Measurements from ENCODE around the gene INPP5A. TPM values are rescaled to one million over a fixed set of nuclear protein-coding genes. Genes with fewer than 3 reads are reported as not detected.

INPP5A gene
- total and polyA plus RNA-seq, 2 donors (not counting 1 experiment from before 2014, with no cell fraction given), result 9.3 to 87.8 TPM

DNA sequence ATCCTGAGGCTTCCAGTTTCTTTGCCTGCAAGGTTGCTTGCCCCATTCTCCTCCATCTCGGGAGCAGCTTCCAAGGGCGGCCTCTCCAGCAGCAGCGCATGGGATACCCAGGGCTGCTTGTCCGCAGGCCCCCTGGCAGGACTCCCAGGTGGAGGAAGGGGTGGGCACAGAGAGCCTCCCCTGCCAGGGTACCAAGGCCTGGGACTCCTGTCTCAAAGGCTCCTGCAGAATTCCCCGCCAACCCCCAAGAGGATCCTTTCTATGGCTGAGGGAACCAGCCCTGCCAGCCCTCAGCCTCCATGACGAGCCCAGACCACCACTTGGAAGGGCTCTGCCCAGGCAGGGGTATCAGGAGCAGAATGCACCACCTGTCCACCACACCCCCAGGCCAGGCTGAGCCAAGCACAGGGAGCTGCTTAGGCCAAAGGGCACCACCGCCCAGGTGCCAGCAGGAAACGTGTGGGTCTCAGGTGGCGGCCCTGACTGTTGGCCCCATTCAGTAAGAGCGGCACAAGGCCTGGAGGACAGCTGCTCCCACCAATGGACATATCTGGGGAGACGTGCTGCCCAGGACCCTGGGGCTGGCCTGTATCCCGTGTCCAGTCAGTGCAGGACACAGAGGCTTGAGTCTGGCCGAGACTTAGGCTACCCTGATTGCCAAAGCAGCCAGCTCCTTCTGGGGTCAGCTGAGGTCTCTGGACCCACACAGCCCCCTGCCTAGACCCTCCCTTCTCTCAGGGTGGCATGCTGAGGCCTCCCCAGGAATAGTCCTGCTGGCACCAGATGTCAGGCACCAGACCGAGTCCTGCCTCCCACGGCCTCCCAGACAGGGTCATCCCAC is 33.8 kb upstream of the INPP5A start:
- Mint-ChIP-seq H3K9me3 (ENCODE audit: insufficient read depth) (no peaks in the 10 kb centered on the region), H3K4me3 (no peak overlapping the region), H3K27me3 (peaks cover 4% of the 10 kb centered on the region), H3K27ac (no peak overlapping the region), H3K4me1 (no peaks in the 10 kb centered on the region)
- intact Hi-C loops (cut with micrococcal nuclease), result no loop called here
- no peaks in the 10 kb centered on the region for H4K20me1 ChIP-seq (ENCODE audit: control insufficient read depth, insufficient read depth, low read length, poor library complexity, severe bottlenecking)
- H2AFZ ChIP-seq (ENCODE audit: insufficient read depth, low read depth, low read length, poor library complexity, severe bottlenecking), result no peak overlapping the region
- no peaks in the 10 kb centered on the region for H3K36me3 ChIP-seq (replicated peaks in 1 of 2; ENCODE audit: control extremely low read depth in 1 of 2, control insufficient read depth in 1 of 2, extremely low read depth in 1 of 2, insufficient read depth in 2 of 2, low read length in 1 of 2)
- H3K79me2 ChIP-seq (ENCODE audit: control insufficient read depth, insufficient read depth, low read length), result no peaks in the 10 kb centered on the region
- DNase-seq, result no peak
- H3K4me3 ChIP-seq (ENCODE audit: control extremely low read depth in 1 of 5, extremely low read depth in 1 of 5, insufficient read depth in 1 of 5, low read depth in 2 of 5, low read length in 4 of 5), result no peak overlapping the region
- H3K27ac ChIP-seq (ENCODE audit: low read length in 2 of 2), result no peak overlapping the region
- POLR2A ChIA-PET, result no interaction called here
- H3K4me2 ChIP-seq (replicated peaks; ENCODE audit: low read depth, low read length, poor library complexity, severe bottlenecking), result no peak overlapping the region
- H3K9ac ChIP-seq (ENCODE audit: low read length), result no peak overlapping the region
- no peaks in the 10 kb centered on the region for H3K9me3 ChIP-seq (ENCODE audit: control extremely low read depth in 1 of 3, control insufficient read depth in 2 of 3, insufficient read depth in 1 of 3, low read length in 2 of 3)
- TF ChIP-seq, protein P1, sequence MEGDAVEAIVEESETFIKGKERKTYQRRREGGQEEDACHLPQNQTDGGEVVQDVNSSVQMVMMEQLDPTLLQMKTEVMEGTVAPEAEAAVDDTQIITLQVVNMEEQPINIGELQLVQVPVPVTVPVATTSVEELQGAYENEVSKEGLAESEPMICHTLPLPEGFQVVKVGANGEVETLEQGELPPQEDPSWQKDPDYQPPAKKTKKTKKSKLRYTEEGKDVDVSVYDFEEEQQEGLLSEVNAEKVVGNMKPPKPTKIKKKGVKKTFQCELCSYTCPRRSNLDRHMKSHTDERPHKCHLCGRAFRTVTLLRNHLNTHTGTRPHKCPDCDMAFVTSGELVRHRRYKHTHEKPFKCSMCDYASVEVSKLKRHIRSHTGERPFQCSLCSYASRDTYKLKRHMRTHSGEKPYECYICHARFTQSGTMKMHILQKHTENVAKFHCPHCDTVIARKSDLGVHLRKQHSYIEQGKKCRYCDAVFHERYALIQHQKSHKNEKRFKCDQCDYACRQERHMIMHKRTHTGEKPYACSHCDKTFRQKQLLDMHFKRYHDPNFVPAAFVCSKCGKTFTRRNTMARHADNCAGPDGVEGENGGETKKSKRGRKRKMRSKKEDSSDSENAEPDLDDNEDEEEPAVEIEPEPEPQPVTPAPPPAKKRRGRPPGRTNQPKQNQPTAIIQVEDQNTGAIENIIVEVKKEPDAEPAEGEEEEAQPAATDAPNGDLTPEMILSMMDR (IDR thresholded peaks at IDR 0.05), result no peak
- TF ChIP-seq EZH2 (IDR thresholded peaks at IDR 0.05; ENCODE audit: borderline replicate concordance, insufficient read depth, low read depth, low read length, poor library complexity, severe bottlenecking), result no peak
- 86% methylated on average over 14 of the region's 15 CpGs for WGBS (ENCODE audit: insufficient coverage)
- peaks cover 0 to 4% (median 2%) of the 10 kb centered on the region in 4 experiments for H3K27me3 ChIP-seq (replicated peaks in 1 of 4; ENCODE audit: control extremely low read depth in 1 of 4, control insufficient read depth in 3 of 4, insufficient read depth in 4 of 4, low read length in 3 of 4)
- no peaks in the 10 kb centered on the region for H3K4me1 ChIP-seq (ENCODE audit: control insufficient read depth in 2 of 2, insufficient read depth in 2 of 2, low read length in 2 of 2)
- CTCF ChIA-PET, result no interaction called here
- no peak for ATAC-seq (ENCODE audit: low read depth)

DNA sequence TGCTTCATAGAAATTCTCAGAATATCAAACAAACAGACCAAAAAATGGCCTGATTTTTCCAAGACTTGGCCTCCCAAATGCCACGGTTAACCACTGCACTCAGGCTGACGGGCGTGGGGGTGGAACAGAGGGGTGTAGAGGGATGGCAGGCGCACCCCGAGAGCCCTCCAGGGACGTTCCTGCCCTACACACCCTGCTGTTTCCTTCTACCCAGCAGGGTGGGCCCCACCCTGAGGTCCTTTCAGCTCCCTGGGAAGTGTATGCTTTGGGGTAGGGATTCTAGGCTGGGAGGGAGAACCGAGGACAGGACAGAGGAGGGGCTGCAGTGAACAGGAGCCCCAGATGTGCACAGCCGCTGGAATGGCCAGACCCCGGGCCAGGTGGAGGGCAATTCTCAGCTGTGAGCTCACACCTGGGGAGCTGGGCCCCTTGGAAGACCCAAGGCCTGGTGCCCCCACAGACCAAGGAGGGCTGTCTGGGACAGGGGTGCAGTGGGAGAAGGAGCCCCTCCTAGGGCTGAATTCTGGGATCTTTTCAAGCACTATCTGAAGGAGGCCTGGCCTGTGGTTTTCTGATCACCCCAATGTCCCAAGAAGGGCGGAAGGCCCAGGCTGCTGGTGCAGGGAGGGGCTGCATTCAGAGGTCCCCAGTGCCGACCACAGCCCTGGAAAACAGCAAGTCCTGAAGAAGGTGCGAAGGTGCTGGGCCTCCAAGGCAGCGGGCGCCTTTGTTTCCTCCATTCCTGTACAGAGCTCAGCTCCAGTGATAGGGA is 32.9 kb upstream of the INPP5A start:
- Mint-ChIP-seq H3K27ac (no peak overlapping the region), H3K4me3 (no peak overlapping the region), H3K4me1 (no peaks in the 10 kb centered on the region), H3K27me3 (peaks cover 4% of the 10 kb centered on the region), H3K9me3 (ENCODE audit: insufficient read depth) (no peaks in the 10 kb centered on the region)
- Histone ChIP-seq H2AFZ (ENCODE audit: insufficient read depth, low read depth, low read length, poor library complexity, severe bottlenecking) (no peak overlapping the region), H3K36me3 (replicated peaks in 1 of 2; ENCODE audit: control extremely low read depth in 1 of 2, control insufficient read depth in 1 of 2, extremely low read depth in 1 of 2, insufficient read depth in 2 of 2, low read length in 1 of 2) (no peaks in the 10 kb centered on the region), H3K4me3 (ENCODE audit: control extremely low read depth in 1 of 5, extremely low read depth in 1 of 5, insufficient read depth in 1 of 5, low read depth in 2 of 5, low read length in 4 of 5) (no peak overlapping the region), H3K9ac (ENCODE audit: low read length) (no peak overlapping the region), H3K9me3 (ENCODE audit: control extremely low read depth in 1 of 3, control insufficient read depth in 2 of 3, insufficient read depth in 1 of 3, low read length in 2 of 3) (no peaks in the 10 kb centered on the region), H3K79me2 (ENCODE audit: control insufficient read depth, insufficient read depth, low read length) (no peaks in the 10 kb centered on the region), H3K4me1 (ENCODE audit: control insufficient read depth in 2 of 2, insufficient read depth in 2 of 2, low read length in 2 of 2) (no peaks in the 10 kb centered on the region), H3K4me2 (replicated peaks; ENCODE audit: low read depth, low read length, poor library complexity, severe bottlenecking) (no peak overlapping the region), H3K27me3 (replicated peaks in 1 of 4; ENCODE audit: control extremely low read depth in 1 of 4, control insufficient read depth in 3 of 4, insufficient read depth in 4 of 4, low read length in 3 of 4) (peaks cover 0 to 4% (median 2%) of the 10 kb centered on the region in 4 experiments), H4K20me1 (ENCODE audit: control insufficient read depth, insufficient read depth, low read length, poor library complexity, severe bottlenecking) (no peaks in the 10 kb centered on the region), H3K27ac (ENCODE audit: low read length in 2 of 2) (no peak overlapping the region)
- POLR2A ChIA-PET, result no interaction called here
- 94% methylated on average over 11 of the region's 14 CpGs for WGBS (ENCODE audit: insufficient coverage)
- no peak for TF ChIP-seq EZH2 (IDR thresholded peaks at IDR 0.05; ENCODE audit: borderline replicate concordance, insufficient read depth, low read depth, low read length, poor library complexity, severe bottlenecking)
- TF ChIP-seq, protein P1 (IDR thresholded peaks at IDR 0.05), result no peak
- ATAC-seq (ENCODE audit: low read depth) (no peak), DNase-seq (no peak)
- CTCF ChIA-PET, result no interaction called here
- intact Hi-C loops (cut with micrococcal nuclease), result no loop called here
